A549 treated with dexamethasone at 1 μM for 4 hours (cell line): ENCODE data around the gene STT3A. TPM values are rescaled to one million over a fixed set of nuclear protein-coding genes. Genes with fewer than 3 reads are reported as not detected.

Source experiments
- total RNA-seq: library from RNA; stranded (reverse); fragments of 200-300 nt; extraction: Qiagen RNA extraction; gene quantifications from 5 replicates; pipeline ENCODE4 v1.2.3, GENCODE V29; 2022

Gene STT3A
- 80.5 to 110 TPM (median 107 TPM) in 5 replicates for total RNA-seq

GRCh38 chr11:125592305-125593113 lies at the start of gene STT3A:
TSS of gene STT3A (plus strand) at chr11:125592852. CDS start at chr11:125595916, 3,064 bp downstream.

DNA sequence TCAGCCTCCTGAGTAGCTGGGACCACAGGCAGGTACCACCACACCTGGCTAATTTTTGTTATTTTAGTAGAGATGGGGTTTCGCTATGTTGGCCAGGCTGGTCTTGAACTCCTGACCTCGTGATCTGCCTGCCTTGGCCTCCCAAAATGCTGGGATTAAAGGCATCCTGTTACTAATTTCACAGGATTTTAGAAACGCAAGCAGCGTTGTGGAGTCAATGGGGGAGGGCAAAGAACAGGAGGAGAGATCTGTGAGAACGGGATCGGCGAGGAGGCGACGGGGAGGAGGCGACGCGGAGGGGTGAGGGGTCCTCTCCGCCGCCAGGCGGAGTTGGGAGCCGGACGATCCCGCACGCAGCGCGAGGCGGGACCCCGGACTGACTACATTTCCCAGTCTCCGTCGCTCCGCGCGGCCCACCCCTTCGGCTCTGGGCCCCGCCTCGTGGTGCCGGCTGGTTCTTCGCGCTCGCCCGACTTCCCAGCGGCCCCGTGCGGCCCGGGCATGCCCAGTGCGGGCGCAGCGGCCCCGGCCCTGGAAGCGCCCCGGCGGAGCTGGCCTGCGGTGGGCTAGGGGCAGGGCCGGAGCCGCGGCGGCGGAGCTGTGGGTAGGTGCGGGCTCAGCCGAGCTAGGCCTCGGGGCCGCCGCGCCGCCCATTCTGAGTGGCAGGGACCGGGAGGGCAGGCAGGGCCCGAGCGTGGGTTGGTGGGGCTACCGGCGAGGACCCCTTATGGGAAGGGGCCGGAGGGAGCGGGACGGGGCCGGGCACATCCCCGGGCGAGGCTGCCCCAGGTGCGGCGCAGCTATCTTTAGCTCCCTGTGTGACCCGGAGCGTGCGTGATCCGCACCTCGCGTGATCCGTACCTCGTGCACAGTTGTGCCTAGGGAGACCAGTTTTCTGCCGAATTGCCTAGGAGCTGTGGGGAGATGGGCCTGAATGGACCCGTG lies 23.4 kb upstream of the STT3A start, which contains the start of gene EI24:
Gene EI24 (plus strand): TSS at position 508 of the 945 bp plus-strand sequence. CDS start 3,051 bp downstream, outside the sequence.

DNA sequence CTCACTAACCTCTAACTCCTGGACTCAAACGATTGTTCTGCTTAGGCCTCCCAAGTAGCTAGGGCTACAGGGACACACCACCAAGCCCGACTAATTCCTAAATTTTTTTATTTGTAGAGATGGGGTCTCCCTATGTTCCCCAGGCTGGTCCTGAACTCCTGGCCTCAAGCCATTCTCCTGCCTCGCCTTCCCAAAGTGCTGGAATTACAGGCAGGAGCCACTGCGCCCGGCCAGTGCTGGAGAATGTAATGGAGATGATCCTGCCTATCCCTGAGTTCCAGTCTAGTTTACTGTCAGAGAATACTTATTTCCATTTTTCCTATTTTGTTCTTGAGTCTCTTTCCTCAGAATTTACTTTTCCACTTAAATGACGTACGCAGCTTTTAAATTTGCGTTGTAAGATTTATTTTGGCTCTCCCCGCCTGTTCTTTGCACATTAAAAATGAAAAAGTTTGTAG lies 32.1 kb downstream of the STT3A start, which contains the start of gene CHEK1:
Gene CHEK1 (plus strand): TSS at position 408 of the 458 bp plus-strand sequence. CDS start 1,606 bp downstream, outside the sequence.

Other genes with a start within 250 kb of the STT3A start
- 0.40 to 0.72 TPM (median 0.49 TPM) in 5 replicates for gene FEZ1, start 96.6 kb upstream of the STT3A start, total RNA-seq
- 99.0 to 105 TPM (median 100 TPM) in 5 replicates for gene EI24, start 23.4 kb upstream of the STT3A start, total RNA-seq
- 29.7 to 35.7 TPM (median 32.4 TPM) in 5 replicates for gene CHEK1, start 32.3 kb downstream of the STT3A start, total RNA-seq
- gene ACRV1, start 88.0 kb downstream of the STT3A start, total RNA-seq, result 0.13 TPM in 1 of 5 replicates, not detected in the others
- not detected in 5 replicates for gene PATE1, start 153.4 kb downstream of the STT3A start, total RNA-seq
- not detected in 5 replicates for gene PATE2, start 186.0 kb downstream of the STT3A start, total RNA-seq
- not detected in 5 replicates for gene PATE3, start 195.3 kb downstream of the STT3A start, total RNA-seq
- not detected in 5 replicates for gene PATE4, start 240.5 kb downstream of the STT3A start, total RNA-seq